OCI-LY7 (cell line): ENCODE measurements around the gene ICE2.

Experiments
- EZH2phosphoT487 ChIP-seq: fragments of 200-600 bp; sonication (generic); IDR thresholded peaks from 2 replicates; pipeline ENCODE4 v1.6.1; 2018; ENCODE audit warnings: low read depth, borderline replicate concordance, mild to moderate bottlenecking, mixed run types, antibody characterized with exemption, low read length, moderate library complexity, mixed read lengths
- TF ChIP-seq, protein P1 (sequence below): fragments of 200-600 bp; sonication (generic); conservative IDR thresholded peaks from 2 replicates; pipeline ENCODE4 v1.5.1; 2014; ENCODE audit warnings: mild to moderate bottlenecking, antibody characterized with exemption, low read length, moderate library complexity, mixed read lengths

DNA sequence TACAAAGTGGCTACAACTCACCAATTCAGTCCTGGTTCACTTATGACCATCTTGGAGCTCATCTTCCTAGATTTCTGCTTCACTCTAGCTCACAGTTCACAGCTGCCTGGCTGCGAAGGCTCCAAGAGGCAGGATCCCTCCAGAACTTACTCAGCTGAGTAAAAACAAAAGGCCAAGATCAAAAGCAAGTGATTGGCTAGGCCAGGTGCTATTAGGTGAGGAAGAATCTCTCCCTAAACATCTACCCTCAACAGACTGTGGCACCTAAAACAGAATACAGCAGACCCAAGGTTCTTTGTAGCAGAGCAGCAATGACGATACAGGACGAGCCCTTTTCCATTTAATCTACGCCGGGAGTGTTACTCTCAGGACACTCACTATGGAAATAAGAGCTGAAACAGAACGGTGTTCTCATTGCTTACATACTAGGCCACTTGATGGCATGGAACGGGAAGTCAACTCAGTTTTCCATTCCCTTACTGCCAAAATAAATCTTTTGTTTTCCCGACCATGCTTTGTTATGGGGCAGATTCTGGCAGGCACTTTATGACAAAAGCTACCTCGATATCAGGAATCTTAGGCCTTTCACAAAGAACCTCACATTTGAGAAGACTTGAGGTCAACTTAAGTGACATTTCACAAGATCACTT lies 901 bp downstream of the ICE2 start:
- TF ChIP-seq, protein P1, sequence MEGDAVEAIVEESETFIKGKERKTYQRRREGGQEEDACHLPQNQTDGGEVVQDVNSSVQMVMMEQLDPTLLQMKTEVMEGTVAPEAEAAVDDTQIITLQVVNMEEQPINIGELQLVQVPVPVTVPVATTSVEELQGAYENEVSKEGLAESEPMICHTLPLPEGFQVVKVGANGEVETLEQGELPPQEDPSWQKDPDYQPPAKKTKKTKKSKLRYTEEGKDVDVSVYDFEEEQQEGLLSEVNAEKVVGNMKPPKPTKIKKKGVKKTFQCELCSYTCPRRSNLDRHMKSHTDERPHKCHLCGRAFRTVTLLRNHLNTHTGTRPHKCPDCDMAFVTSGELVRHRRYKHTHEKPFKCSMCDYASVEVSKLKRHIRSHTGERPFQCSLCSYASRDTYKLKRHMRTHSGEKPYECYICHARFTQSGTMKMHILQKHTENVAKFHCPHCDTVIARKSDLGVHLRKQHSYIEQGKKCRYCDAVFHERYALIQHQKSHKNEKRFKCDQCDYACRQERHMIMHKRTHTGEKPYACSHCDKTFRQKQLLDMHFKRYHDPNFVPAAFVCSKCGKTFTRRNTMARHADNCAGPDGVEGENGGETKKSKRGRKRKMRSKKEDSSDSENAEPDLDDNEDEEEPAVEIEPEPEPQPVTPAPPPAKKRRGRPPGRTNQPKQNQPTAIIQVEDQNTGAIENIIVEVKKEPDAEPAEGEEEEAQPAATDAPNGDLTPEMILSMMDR: no peak
- TF ChIP-seq EZH2phosphoT487: no peak
